ENCODE data around the gene MYO5A.

- TF ChIP-seq, protein P1, sequence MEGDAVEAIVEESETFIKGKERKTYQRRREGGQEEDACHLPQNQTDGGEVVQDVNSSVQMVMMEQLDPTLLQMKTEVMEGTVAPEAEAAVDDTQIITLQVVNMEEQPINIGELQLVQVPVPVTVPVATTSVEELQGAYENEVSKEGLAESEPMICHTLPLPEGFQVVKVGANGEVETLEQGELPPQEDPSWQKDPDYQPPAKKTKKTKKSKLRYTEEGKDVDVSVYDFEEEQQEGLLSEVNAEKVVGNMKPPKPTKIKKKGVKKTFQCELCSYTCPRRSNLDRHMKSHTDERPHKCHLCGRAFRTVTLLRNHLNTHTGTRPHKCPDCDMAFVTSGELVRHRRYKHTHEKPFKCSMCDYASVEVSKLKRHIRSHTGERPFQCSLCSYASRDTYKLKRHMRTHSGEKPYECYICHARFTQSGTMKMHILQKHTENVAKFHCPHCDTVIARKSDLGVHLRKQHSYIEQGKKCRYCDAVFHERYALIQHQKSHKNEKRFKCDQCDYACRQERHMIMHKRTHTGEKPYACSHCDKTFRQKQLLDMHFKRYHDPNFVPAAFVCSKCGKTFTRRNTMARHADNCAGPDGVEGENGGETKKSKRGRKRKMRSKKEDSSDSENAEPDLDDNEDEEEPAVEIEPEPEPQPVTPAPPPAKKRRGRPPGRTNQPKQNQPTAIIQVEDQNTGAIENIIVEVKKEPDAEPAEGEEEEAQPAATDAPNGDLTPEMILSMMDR (conservative IDR thresholded peaks at IDR 0.05; ENCODE audit: low read length) = no peak
- TF ChIP-seq EZH2phosphoT487 (IDR thresholded peaks at IDR 0.05; ENCODE audit: borderline replicate concordance, low read depth, low read length) = no peak
Measured at GRCh38 chr15:52277575-52277974, 251.1 kb downstream of the MYO5A start.
